Fibroblast of skin of abdomen (primary cell): ENCODE measurements around the gene STK11IP.

ENCODE experiments used
- DNase-seq: peaks from one replicate; pipeline ENCODE4 v3.0.0-alpha.2; 2013

STK11IP gene

DNA sequence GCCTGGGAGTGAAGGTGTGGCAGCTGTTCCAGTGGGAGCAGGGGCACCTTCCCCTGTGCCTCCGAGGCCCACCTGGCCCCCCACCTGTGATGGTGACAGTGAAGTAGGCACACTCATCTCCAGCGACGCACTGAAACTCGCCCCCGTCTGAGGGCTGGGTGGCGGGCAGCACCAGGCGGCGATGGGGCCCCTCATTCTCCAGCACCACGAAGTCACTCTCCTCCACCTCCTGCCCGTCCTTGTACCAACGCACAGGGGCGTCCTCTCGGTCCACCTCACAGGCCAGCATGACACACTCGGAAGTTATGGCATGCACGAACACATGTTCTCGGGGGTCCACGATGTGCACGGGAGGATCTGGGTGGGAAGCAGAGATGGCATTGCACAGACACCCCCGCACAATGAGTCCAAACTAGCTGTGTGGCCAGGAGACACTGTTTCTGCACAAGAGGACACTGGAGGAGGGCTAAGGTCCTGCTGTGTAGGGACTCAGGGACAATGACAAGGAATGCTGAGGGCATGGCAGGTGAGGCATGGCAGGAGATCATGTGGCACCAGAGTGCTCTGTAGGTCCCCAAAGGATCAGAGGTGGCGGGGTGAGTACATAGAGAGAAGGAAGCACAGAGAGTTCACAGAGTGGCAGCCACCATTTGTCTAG lies 34.3 kb upstream of the STK11IP start:
- DNase-seq = no peak

DNA sequence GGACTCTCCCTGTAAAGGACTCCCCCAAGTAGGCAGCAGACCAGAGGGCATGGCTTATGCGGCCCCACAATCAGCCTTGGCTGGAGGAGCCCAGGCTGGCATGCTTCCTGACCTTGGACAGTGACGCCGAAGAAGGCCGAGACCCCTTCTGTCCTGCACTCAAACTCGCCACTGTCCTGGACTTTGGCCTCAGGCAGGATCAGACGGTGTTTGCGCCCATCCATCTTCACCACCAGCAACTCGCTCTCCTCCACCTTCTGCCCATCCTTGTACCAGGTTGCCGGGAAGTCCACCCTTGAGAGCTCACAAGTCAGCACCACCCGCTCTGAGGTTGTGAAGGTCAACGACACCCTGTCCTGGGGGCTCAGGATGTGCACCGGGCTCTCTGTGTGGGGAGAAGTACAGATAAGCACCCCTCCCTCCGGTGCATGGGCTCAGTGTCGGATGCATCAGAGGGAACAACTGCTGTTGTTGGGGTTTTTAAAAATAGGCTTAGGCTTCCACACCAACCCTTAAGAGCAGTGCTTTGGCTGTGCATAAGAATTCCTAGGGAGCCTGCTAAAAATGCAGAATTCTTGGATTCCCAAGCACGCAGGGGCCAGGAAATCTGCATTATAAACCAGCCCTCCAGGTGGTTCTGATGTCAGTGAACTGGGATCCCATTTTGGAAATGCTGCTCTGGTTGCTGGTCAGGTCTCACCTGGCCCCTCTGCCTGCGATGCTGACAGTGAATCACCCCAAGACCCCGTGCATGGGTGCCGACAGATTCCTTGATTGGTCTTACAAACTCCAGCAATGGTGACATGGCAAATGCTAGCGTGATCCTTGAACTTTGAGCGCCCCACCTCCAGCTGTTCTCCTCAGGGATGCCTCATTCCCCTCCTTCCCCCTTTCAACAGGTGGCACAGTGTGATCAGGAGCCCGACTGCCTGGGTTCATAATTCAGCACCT lies 32.3 kb upstream of the STK11IP start:
- no peak for DNase-seq

GRCh38 chr2:219566640-219567039 lies 31.0 kb upstream of the STK11IP start:
- no peak for DNase-seq

- DNase-seq = no peak
Measured at GRCh38 chr2:219567131-219567530, 30.5 kb upstream of the STK11IP start.

GRCh38 chr2:219567791-219568361 lies 29.8 kb upstream of the STK11IP start:
- DNase-seq = no peak

GRCh38 chr2:219569041-219569440 lies 28.6 kb upstream of the STK11IP start:
- no peak for DNase-seq

GRCh38 chr2:219569635-219570034 lies 28.0 kb upstream of the STK11IP start:
- no peak for DNase-seq

DNA sequence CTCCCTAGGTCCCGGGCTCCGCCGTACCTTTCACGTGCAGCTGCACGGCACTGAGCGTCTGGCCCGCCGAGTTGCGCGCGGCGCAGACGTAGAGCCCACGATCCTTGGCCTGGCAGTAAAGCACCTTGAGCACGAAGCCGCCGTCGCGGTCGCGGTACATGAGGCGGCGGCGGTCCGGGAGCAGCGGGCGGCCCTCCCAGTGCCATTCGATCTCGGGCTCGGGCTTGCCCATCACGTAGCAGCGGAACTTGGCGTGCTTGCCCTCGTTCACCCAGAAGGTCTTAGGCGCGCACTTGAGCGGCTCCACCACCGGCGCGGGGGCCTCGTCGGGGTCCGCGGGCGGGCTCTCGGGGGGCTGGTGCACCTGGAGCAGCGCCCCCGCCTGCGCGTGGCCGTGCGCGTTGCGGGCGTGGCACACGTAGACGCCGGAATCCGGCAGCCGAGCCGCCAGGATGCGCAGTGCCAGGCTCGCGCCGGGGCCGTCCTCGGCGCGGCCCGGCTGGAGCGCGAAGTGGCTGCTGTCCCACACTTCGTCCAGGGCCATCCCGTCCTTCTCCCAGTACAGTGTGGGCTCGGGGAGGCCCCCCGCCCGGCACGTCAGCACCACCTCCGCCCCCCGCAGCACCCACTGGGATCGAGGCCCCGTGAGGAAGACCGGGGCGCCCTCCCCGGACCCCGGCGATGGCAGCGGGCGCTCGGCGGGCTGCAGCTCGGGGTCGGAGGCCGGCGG lies 27.3 kb upstream of the STK11IP start:
- DNase-seq = peak; percentile 17

DNA sequence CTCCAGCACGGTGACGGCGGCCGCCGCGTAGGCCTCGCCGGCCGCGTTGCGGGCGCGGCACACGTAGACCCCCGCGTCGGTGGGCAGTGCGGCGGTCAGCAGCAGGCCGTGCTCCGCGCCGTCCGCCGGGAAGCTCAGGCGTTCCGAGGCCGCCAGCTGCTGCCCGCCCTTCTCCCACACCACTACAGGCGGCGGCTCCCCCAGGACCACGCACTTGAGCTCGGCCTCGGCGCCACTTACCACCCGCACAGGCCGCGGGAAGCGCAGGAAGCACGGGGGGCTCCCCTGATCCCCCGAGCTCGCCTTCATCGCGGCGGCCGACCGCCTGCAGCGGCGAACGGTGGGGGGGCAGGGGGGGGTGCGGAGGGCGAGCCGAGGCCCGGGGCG lies 26.7 kb upstream of the STK11IP start:
- DNase-seq = peak; percentile 10

DNA sequence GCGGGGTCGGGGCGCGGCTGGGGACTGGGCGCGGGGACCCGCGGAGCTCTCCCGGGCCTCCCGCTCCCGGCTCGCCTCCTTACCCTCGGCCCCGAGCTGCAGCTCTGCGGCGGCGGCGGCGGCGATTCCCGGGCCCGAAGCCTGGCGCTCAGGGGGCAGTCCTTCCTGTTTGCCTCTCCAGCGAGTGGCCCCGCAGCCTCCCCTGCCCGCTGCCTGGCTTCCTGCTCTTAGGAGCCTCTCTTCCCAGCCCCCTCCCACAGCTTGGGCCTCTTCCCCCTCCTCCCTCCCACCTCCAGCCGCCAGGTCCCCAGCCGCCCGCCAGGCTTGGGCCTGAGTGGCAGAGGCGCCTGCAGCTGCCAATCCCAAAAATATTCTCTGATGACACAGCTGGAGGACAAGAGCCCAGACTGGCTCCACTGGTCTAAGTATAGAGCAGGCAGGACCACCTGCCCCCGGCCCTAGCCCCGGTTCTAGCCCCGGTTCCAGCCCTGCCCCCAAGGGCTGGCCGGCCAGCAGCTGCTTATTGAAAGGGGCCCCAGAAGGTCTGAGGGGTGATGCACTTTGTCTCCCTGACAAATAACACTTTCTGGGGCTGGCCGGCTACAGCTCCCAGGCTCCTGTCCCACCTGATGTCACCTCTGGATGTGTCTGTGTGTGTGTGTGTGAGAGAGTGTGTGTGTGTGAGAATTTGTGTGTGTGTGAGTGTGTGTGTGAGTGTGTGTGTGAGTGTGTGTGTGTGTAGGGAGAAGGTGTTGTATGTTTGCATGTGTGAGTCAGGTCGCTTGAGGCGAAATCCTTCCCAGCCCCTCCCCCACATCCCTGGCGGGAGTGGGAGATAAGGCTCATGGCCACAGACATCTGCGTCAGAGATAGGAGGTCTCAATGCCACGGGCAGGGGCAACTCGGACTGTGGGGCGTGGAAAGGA lies 26.1 kb upstream of the STK11IP start, which contains the start of gene OBSL1:
Gene OBSL1 (minus strand): TSS at position 229 of the 926 bp plus-strand sequence. CDS start 307 bp downstream, outside the sequence.
- DNase-seq = peak; percentile 82

GRCh38 chr2:219572237-219573001 lies 25.2 kb upstream of the STK11IP start, which contains the start of gene INHA:
TSS of gene INHA (plus strand) at chr2:219572310. CDS start at chr2:219572375, 65 bp downstream.
- no peak for DNase-seq

- no peak for DNase-seq
Measured at GRCh38 chr2:219573166-219573565, 24.5 kb upstream of the STK11IP start.

DNA sequence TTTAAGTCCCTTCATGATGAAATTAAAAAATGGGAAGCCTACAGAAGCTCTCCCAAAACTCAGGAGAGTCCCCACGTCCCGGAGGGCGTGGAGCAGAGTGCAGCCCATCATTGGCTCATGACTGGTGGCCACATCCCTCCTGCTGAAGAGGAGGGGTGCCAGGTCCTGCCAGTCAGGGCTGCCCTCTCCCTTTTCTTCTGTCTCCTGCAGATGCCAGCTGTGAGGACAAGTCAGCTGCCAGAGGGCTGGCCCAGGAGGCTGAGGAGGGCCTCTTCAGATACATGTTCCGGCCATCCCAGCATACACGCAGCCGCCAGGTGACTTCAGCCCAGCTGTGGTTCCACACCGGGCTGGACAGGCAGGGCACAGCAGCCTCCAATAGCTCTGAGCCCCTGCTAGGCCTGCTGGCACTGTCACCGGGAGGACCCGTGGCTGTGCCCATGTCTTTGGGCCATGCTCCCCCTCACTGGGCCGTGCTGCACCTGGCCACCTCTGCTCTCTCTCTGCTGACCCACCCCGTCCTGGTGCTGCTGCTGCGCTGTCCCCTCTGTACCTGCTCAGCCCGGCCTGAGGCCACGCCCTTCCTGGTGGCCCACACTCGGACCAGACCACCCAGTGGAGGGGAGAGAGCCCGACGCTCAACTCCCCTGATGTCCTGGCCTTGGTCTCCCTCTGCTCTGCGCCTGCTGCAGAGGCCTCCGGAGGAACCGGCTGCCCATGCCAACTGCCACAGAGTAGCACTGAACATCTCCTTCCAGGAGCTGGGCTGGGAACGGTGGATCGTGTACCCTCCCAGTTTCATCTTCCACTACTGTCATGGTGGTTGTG lies 23.0 kb upstream of the STK11IP start:
- DNase-seq = no peak

DNA sequence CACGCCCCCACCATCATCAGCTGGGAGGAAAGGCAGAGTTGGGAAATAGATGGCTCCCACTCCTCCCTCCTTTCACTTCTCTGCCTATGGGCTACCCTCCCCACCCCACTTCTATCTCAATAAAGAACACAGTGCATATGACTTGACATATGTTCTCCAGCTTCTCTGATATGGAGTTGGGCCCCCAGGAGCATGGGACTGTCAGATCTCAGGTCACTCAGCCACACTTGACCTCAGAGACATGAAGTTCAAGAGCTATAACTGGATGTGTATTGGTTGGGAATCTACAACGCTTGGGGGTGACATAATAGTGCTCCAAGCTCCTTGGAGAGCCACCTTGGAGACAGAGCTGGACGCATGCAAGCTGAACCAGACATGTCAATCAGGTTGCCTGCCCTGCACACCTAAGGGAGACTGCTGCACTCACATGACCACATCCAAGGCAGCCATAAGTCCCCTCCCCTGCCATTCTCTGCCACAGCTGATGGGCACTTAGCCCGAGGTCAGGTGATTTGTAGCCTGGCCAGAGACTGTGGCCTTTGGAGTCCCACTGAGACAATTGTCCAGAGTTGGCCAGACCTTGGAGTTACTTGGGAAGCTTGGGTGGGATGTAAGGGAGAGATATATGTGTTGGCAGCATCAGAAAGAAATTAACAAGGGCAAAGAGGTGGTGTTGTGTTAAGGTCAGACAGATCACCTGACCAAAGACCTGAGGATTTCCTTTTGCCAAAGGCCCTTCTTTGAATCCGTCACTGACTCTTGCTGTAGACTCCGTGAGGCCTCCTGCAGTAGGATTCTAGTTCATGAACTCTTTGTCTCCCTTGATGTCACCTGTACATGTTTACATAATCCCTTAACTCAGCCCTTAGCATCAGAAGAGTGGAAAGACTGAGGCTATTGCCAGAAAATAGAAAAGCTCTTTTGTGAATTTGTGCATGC lies 21.8 kb upstream of the STK11IP start:
- no peak for DNase-seq

- DNase-seq = no peak
Measured at GRCh38 chr2:219576505-219577388, 20.9 kb upstream of the STK11IP start.

- DNase-seq = no peak
Measured at GRCh38 chr2:219578811-219579613, 18.6 kb upstream of the STK11IP start.

- no peak for DNase-seq
Measured at GRCh38 chr2:219581346-219581745, 16.3 kb upstream of the STK11IP start.
